Activated naive CD4-positive, alpha-beta T cell treated with anti-CD3 and anti-CD28 coated beads, Interleukin-2, amount 50 U/mL, for 16 hours (primary cell): ENCODE data around the gene RGS10.
"Not testable (repeated sequence)": the region's sequence is repeated elsewhere in the genome, so short reads cannot be mapped to it uniquely, and the experiment has no call there.

Experiments
- DNase-seq: peaks from one replicate; pipeline ENCODE4 v3.0.0-alpha.2; 2020

Gene RGS10, protein sequence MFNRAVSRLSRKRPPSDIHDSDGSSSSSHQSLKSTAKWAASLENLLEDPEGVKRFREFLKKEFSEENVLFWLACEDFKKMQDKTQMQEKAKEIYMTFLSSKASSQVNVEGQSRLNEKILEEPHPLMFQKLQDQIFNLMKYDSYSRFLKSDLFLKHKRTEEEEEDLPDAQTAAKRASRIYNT

DNA sequence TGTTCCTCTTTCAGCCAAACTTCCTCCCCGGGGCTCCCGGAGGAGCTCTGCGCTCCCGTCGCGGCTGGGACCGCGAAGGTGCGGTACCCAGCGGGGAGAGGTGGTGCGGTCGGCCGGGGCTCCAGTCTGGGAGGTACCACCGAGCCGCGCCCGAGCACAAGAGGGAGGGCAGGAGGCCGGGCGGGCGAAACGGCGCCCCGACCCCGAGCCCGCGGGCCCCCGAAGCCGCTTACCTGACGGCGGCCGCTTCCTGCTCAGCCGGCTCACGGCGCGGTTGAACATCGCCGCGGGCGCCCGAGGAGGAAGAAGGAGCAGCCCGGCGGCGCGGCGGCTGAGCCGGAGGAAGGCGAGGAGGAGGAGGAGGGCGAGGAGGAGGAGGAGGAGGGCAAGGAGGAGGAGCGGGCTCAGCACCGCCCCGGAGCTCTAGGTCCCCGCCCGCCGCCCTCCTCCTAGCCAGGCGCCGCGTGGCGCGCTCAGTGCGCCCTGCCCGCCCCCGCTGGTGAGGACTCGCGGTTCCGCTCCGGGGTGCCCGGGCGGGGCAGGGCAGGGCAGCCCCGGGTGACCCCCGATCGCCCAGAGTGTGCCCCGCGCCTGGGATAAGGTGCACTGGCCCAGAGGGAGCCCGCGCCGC is at the start of gene RGS10:
RGS10 (minus strand) TSS at position 363 of the 631 bp plus-strand sequence; CDS start at position 282, 81 bp downstream.
- DNase-seq = peak; percentile 91

DNA sequence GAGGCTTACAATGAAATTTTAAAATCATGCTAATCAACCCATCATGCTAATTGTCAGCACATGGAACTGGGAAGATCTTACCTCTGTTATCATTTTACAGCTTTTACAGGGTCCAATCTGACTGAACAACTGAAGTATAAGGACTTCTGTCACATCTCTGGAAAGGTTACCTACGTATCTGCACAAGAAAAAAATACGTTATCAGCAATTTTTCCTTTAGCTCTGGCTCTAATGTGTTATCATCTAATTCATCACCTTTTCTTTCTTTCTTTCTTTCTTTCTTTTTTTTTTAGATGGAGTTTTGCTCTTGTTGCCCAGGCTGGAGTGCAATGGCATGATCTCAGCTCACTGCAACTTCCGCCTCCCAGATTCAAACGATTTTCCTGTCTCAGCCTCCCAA is 45.6 kb upstream of the RGS10 start:
- no peak for DNase-seq

- DNase-seq = no peak
These were observed 35.8 kb upstream of the RGS10 start for GRCh38 chr10:119578355-119578754.

DNA sequence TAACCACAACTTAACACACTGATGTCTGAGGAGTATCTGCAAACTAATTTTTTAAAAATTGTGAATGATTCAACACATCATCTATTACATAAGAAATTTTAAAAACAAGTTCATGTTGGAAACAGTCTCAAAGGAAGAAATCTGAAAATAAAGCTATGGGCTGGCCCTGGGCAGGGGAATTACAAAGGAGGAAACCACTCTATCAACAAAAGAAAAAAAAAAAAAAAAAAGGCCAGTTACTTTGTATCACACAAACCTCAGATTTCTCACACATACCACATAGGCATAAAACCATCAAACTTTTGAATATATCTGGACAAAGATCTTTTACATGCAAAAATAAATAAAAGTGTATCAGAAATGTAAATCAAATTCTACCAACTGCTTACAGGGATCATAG is 33.5 kb upstream of the RGS10 start:
- no peak for DNase-seq

- DNase-seq = no peak
These were observed 33.0 kb upstream of the RGS10 start for GRCh38 chr10:119575506-119575905.

DNA sequence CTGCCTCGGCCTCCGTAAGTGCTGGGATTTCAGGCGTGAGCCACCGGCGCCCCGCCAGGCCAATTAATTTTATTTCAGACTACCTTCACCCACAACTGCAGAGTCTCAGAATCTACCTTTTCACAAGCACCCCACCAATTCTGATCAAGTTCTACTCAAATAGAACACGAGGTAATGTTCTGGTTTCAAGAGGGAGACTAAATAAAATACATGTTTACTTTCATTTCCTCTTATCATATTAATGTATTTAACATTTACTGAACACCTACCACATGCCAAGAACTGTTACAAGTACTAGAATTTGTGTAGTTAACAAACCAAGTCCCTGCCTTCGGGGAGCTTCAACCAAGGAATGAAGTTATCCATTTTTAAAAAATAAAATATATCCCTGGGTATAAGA is 25.5 kb upstream of the RGS10 start:
- no peak for DNase-seq

- DNase-seq = no peak
These were observed 19.6 kb upstream of the RGS10 start for GRCh38 chr10:119562097-119562496.

DNA sequence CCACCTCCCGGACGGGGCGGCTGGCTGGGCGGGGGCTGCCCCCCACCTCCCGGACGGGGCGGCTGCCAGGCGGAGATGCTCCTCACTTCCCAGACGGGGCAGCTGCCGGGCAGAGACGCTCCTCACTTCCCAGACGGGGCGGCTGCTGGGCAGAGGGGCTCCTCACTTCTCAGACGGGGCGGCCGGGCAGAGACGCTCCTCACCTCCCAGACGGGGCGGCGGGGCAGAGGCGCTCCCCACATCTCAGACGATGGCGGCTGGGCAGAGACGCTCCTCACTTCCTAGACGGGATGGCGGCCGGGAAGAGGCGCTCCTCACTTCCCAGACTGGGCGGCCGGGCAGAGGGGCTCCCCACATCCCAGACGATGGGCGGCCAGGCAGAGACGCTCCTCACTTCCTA is 17.0 kb upstream of the RGS10 start:
- not testable (repeated sequence) for DNase-seq

- DNase-seq = not testable (repeated sequence)
These were observed 13.6 kb upstream of the RGS10 start for GRCh38 chr10:119556081-119556480.

DNA sequence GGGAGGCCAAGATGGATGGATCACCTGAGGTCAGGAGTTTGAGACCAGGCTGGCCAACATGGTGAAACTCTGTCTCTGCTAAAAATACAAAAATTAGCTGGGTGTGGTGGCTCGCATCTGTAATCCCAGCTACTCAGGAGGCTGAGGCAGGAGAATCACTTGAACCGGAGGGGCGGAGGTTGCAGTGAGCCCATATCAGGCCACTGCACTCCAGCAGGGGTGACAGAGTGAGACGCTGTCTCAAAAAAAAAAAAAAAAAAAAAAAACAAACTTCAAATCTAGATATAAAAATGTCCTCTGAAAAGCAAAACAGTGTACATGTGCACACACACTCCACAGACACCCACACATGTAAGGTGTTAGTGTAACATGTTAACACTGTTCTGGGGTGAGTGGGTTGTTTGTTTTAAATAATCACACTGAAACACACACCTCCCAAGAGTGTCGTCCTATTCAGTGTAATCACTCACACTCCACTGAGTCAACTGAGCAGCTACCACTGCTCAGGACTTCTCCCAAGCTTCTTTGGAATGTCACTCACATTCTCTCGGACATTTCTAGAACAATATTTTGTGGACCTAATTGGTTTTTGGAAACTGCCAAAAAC is 12.8 kb upstream of the RGS10 start:
- DNase-seq = no peak

DNA sequence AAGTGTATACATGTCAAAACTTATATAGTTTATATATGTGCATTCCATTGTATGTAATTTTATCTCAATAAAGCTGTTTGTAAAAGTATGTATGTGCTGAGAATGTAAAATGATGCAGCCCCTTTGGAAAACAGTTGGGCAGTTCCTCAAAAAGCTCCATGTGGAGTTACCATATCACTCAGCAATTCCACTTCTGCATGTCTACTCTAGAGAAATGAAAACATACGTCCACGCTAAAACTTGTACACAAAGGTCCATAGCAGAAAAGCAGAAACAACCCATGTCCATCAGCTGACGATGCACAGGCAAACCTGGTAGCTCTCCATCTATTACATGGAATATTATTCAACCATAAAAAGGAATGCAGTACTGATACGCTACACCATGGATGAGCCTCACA is 8.3 kb upstream of the RGS10 start:
- no peak for DNase-seq

DNA sequence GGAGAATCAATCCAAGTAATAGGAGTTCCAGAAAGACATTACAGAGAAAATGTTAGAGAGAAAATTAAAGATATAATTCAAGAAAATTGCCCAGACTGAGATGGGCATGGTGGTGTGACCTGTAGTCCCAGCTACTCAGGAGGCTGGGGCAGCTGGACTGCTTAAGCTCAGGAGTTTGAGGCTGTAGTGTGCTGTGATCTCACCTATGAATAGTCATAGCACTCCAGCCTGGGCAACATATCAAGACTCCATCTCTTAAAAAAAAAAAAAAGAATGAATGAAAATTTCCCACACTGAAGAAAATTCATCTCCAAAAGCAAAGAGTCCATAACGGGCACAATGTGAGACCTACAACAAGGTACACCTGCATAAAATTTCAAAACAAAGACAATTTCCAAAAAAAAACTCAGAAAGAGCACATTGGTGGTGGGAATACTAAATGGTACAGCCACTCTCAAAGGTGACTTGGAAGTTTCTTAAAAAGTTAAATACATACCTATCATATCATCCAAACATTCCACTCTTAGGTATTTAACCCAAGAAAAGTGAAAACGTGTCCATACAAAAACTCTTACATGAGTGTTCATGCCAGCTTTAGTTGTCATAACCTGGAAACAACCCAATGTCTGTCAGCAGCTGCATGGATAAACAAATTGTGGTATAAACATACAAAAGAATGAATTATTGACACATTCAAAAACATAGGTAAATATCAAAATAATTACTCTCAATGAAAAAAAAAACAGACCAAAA is 6.9 kb upstream of the RGS10 start:
- no peak for DNase-seq

DNA sequence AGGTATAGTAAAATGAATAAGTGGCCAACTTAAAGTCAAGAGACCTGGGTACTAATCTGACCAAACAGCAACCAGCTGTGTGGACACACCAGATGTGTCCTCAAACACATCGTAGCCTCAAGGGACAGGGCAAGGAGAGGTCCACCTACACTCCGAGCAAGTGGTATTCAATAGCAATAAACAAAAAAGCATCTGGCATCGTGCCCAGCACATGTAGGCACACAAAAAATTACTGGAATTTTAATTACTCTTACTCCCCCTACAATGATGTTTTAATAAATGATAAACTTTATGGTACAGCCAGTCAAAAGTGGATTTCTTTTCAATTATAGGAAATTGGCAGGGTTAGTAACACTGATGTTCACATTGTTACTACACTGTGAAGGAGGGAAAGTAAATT is 3.5 kb upstream of the RGS10 start:
- no peak for DNase-seq

DNA sequence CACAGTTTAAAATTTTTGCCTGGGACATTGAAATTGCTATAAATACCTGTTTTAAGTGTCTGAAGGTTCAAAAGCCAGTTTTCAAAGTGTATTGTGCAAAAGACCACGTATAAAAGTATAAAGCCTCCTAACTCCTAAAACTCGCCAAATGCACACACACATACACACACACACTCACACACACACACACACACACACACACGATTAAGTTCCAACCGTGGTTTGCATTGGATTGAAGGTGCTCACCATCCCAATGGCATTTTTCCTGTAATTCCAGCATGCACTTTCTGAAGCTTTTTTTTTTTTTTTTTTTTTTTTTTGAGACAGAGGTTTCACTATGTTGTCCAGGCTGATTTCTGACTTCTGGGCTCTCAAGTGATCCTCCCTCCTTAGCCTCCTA is 2.8 kb upstream of the RGS10 start:
- DNase-seq = no peak

GRCh38 chr10:119543814-119544642 is 1.5 kb upstream of the RGS10 start:
- no peak for DNase-seq

- DNase-seq = peak; percentile 73
These were observed 682 bp upstream of the RGS10 start for GRCh38 chr10:119542988-119543813.

- DNase-seq = peak; percentile 82
These were observed 811 bp downstream of the RGS10 start for GRCh38 chr10:119541459-119542356.

GRCh38 chr10:119541046-119541445 is 1.5 kb downstream of the RGS10 start:
- DNase-seq = peak; percentile 36

DNA sequence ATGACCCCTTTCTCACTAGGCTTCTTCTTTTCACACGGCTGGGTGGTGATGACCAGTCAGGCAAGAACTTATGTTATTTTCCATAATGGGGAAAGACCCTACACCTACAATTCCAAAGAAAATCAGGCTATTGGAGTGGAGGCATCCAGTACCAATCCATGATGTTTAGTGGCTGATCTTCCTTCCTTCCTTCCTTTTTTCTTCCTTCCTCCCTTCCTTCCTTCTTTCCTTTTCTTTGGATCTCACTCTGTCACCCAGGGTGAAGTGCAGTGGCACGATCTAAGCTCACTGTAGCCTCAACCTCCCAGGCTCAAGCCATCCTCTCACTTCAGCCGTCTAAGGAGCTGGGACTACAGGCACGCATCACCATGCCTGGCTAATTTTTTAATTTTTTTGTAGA is 2.5 kb downstream of the RGS10 start:
- DNase-seq = no peak

DNA sequence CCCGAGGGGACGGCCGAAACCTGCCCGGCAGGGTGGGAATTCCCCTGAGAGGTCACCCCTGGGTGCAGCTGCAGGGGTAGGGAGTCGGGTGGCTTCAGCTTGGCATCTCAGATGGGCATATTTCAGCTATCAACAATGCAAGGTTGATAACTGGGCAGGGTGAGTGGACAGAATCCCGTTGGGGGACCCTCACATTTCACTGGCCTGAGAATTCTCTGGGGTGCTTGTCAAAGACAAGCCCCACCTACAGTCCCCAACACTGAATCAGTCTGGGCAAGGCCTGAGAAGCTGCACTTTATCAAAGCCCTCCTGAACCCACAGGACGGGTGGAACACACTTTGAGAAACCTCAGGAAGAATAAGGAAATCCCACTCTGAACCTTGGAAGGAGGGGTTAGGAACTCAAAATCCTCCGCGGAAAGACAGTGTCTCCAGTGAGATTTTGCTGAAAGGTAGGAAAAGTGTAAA is 3.1 kb downstream of the RGS10 start:
- peak; percentile 25 for DNase-seq
